Activated T-cell treated with anti-CD3 and anti-CD28 coated beads, Interleukin-2, amount 50 U/mL, for 24 hours (primary cell): ENCODE data around the gene CEBPE.
A peak's percentile ranks its signal among the peaks of the same experiment; 100 is the strongest.

Experiments
- DNase-seq: peaks from one replicate; pipeline ENCODE4 v3.0.0-alpha.2; 2020
- H3K27ac Mint-ChIP-seq: 2 replicates; pipeline ENCODE4 v1.8.0; 2020; ENCODE audit warnings: mild to moderate bottlenecking, mixed read lengths
- H3K27me3 Mint-ChIP-seq: 2 replicates; pipeline ENCODE4 v1.8.0; 2020; ENCODE audit warnings: mixed read lengths
- H3K36me3 Mint-ChIP-seq: 2 replicates; pipeline ENCODE4 v1.8.0; 2020; ENCODE audit warnings: low read depth, mixed read lengths
- H3K4me1 Mint-ChIP-seq: 2 replicates; pipeline ENCODE4 v1.8.0; 2020; ENCODE audit warnings: low read depth, mixed read lengths
- H3K4me3 Mint-ChIP-seq: 2 replicates; pipeline ENCODE4 v1.8.0; 2020; ENCODE audit warnings: mild to moderate bottlenecking, moderate library complexity, mixed read lengths
- H3K9me3 Mint-ChIP-seq: 2 replicates; pipeline ENCODE4 v1.8.0; 2020; ENCODE audit warnings: mixed read lengths

The CEBPE gene

GRCh38 chr14:23093526-23093925 lies 25.5 kb downstream of the CEBPE start:
- Mint-ChIP-seq H3K36me3 (peaks cover 68% of the 10 kb centered on the region), H3K27me3 (no peaks in the 10 kb centered on the region), H3K27ac (peak overlapping the region; percentile 78), H3K4me1 (peaks cover 57% of the 10 kb centered on the region), H3K4me3 (no peak overlapping the region), H3K9me3 (no peaks in the 10 kb centered on the region)
- no peak for DNase-seq

GRCh38 chr14:23093104-23093503 lies 26.0 kb downstream of the CEBPE start:
- no peak for DNase-seq
- Mint-ChIP-seq H3K9me3 (no peaks in the 10 kb centered on the region), H3K27me3 (no peaks in the 10 kb centered on the region), H3K4me3 (no peak overlapping the region), H3K36me3 (peaks cover 68% of the 10 kb centered on the region), H3K4me1 (peaks cover 55% of the 10 kb centered on the region), H3K27ac (peak overlapping the region; percentile 78)

DNA sequence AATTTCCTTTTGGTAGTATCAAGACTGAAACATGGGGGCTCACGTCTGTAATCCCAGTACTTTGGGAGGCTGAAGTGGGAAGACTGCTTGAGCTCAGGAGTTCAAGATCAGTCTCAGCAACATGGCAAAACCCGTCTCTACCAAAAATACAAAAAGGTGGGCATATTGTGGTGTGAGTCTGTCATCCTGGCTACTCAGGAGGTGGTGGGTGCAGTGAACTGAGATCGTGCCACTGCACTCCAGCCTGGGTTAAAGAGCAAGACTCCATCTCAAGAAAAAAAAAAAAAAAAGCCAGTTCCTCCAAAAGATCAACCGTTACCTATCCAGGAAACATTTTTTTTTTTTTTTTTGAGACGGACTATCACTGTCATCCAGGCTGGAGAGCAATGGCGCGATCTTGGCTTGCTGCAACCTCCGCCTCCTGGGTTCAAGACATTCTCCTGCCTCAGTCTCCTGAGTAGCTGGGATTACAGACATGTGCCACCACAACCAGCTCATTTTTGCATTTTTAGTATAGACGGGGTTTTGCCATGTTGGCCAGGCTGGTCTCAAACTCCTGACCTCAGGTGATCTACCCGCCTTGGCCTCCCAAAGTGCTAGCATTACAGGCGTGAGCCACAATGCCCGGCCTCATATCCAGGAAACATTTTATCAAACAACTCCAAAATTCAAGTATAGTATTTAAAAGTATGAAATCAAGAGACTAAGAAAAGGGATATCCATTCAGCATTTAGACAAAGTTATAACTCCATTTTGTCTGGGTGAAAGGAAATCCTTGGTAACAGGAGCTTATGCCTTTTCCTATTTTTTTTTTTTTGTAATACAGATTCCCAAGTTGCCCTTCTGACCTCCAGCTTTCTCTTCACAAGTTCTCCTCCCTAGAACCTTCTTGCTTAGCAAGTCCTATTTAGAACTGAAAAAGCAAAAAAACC lies 27.5 kb downstream of the CEBPE start:
- H3K36me3 Mint-ChIP-seq, result peaks cover 68% of the 10 kb centered on the region
- no peaks in the 10 kb centered on the region for H3K27me3 Mint-ChIP-seq
- no peak for DNase-seq
- peak overlapping the region; percentile 83 for H3K27ac Mint-ChIP-seq
- no peaks in the 10 kb centered on the region for H3K9me3 Mint-ChIP-seq
- H3K4me1 Mint-ChIP-seq, result peaks cover 56% of the 10 kb centered on the region
- no peak overlapping the region for H3K4me3 Mint-ChIP-seq

GRCh38 chr14:23090254-23090636 lies 28.8 kb downstream of the CEBPE start:
- no peaks in the 10 kb centered on the region for H3K9me3 Mint-ChIP-seq
- H3K27me3 Mint-ChIP-seq, result no peaks in the 10 kb centered on the region
- peaks cover 66% of the 10 kb centered on the region for H3K4me1 Mint-ChIP-seq
- DNase-seq, result no peak
- H3K27ac Mint-ChIP-seq, result peak overlapping the region; percentile 76
- no peak overlapping the region for H3K4me3 Mint-ChIP-seq
- peaks cover 80% of the 10 kb centered on the region for H3K36me3 Mint-ChIP-seq

GRCh38 chr14:23089498-23090253 lies 29.4 kb downstream of the CEBPE start:
- Mint-ChIP-seq H3K36me3 (peaks cover 85% of the 10 kb centered on the region), H3K27ac (peak overlapping the region; percentile 76), H3K4me3 (no peak overlapping the region), H3K27me3 (no peaks in the 10 kb centered on the region), H3K9me3 (no peaks in the 10 kb centered on the region), H3K4me1 (peaks cover 71% of the 10 kb centered on the region)
- DNase-seq, result no peak

DNA sequence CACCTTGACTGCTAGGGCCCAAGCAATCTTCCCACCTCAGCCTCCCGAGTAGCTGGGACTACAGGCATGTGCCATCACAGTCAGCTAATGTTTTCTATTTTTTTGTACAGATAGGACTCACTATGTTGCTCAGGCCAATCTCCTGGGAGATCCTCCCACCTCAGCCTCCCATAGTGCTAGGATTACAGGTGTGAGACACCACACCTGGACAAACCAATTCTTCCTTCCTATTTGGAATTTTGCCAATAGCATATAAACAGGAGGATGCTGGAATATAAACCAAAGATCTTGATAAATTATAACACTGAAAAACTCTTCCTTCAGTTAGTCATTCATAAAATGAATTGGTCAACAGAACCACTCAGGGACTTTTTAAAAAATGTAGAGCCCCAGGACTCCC lies 32.5 kb downstream of the CEBPE start:
- peaks cover 51% of the 10 kb centered on the region for H3K4me1 Mint-ChIP-seq
- no peaks in the 10 kb centered on the region for H3K9me3 Mint-ChIP-seq
- DNase-seq, result no peak
- no peak overlapping the region for H3K4me3 Mint-ChIP-seq
- peak overlapping the region; percentile 89 for H3K27ac Mint-ChIP-seq
- H3K36me3 Mint-ChIP-seq, result peaks cover 90% of the 10 kb centered on the region
- no peaks in the 10 kb centered on the region for H3K27me3 Mint-ChIP-seq

- H3K36me3 Mint-ChIP-seq, result peaks cover 93% of the 10 kb centered on the region
- no peak for DNase-seq
- H3K27me3 Mint-ChIP-seq, result no peaks in the 10 kb centered on the region
- no peaks in the 10 kb centered on the region for H3K9me3 Mint-ChIP-seq
- H3K4me1 Mint-ChIP-seq, result peaks cover 49% of the 10 kb centered on the region
- peak overlapping the region; percentile 11 for H3K4me3 Mint-ChIP-seq
- H3K27ac Mint-ChIP-seq, result peak overlapping the region; percentile 89
Observed at GRCh38 chr14:23085458-23085857, 33.6 kb downstream of the CEBPE start.

DNA sequence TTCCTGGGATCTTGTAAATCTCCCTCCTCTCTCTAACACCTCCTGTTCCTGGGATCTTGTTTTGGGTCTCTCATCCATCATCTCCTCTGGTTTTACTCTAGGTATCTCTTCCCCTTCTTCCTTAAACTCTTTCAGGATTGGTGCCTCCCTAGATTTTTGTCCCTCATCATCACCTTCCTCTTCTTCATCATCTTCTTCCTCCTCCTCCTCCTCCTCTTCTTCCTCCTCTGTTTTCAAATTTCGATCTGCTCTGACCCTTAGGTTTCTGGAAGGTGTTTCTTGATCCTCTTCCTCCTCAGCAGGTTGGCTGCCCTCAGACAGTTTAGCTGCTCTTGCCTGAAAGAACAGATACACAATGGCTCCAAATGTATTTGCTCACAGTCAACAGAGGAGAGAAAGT lies 38.6 kb downstream of the CEBPE start:
- no peak for DNase-seq
- H3K4me1 Mint-ChIP-seq, result peaks cover 18% of the 10 kb centered on the region
- H3K27me3 Mint-ChIP-seq, result no peaks in the 10 kb centered on the region
- H3K9me3 Mint-ChIP-seq, result no peaks in the 10 kb centered on the region
- H3K4me3 Mint-ChIP-seq, result no peak overlapping the region
- peaks cover 93% of the 10 kb centered on the region for H3K36me3 Mint-ChIP-seq
- peak overlapping the region; percentile 81 for H3K27ac Mint-ChIP-seq

DNA sequence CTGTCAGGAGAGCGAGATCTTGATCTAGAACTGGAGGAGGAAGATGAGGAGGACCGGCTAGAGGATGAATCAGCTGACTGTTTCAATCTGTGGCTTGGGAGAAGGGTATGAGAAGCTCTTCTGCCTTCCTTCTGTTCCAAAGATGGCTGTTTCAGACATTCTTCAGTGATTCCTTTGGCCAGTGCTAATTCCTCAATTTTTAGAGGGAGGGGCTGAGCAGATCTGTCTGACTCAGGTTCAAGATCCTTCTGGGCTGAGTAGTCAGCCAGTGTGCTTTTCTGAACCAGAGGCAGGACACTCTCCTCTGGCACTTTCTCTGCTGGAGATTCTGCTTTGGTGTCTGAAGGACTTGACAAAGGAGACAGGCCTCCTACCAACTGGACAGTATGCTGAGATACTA lies 39.3 kb downstream of the CEBPE start:
- Mint-ChIP-seq H3K27me3 (no peaks in the 10 kb centered on the region), H3K9me3 (no peaks in the 10 kb centered on the region), H3K4me3 (no peak overlapping the region), H3K36me3 (peaks cover 93% of the 10 kb centered on the region), H3K4me1 (peaks cover 11% of the 10 kb centered on the region), H3K27ac (peak overlapping the region; percentile 81)
- DNase-seq, result no peak

- Mint-ChIP-seq H3K9me3 (no peaks in the 10 kb centered on the region), H3K27ac (peak overlapping the region; percentile 81), H3K4me3 (no peak overlapping the region), H3K4me1 (peaks cover 8% of the 10 kb centered on the region), H3K36me3 (peaks cover 96% of the 10 kb centered on the region), H3K27me3 (no peaks in the 10 kb centered on the region)
- DNase-seq, result no peak
Observed at GRCh38 chr14:23078692-23079116, 40.4 kb downstream of the CEBPE start.

GRCh38 chr14:23077962-23078361 lies 41.1 kb downstream of the CEBPE start:
- Mint-ChIP-seq H3K27ac (peak overlapping the region; percentile 81), H3K4me3 (no peak overlapping the region), H3K36me3 (peaks cover 96% of the 10 kb centered on the region), H3K4me1 (peaks cover 8% of the 10 kb centered on the region), H3K27me3 (no peaks in the 10 kb centered on the region), H3K9me3 (no peaks in the 10 kb centered on the region)
- DNase-seq, result no peak

GRCh38 chr14:23076785-23077408 lies 42.2 kb downstream of the CEBPE start:
- DNase-seq, result no peak
- Mint-ChIP-seq H3K4me1 (peaks cover 16% of the 10 kb centered on the region), H3K27me3 (no peaks in the 10 kb centered on the region), H3K27ac (peak overlapping the region; percentile 23), H3K36me3 (peaks cover 98% of the 10 kb centered on the region), H3K9me3 (no peaks in the 10 kb centered on the region), H3K4me3 (no peak overlapping the region)

DNA sequence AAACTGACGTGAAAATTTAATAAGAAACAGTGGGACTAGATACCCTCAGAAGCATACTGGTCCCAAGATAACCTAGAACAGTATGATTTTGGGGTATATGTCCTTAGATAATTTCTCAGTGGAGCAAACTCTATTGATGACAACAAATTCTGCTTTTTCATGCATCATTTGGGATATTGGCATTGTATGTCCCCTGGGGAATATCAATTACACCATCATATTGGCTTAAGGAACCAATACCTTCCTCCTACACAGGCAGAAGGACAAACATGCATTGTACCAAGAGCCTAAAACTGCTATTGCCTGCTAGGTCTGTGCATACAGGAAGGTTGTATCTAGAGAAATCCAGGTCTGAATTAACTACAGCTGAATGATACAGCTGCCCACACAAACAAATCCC lies 44.1 kb downstream of the CEBPE start:
- Mint-ChIP-seq H3K4me1 (peaks cover 29% of the 10 kb centered on the region), H3K27ac (no peak overlapping the region), H3K4me3 (no peak overlapping the region), H3K9me3 (no peaks in the 10 kb centered on the region), H3K27me3 (no peaks in the 10 kb centered on the region), H3K36me3 (peaks cover 98% of the 10 kb centered on the region)
- DNase-seq, result no peak

DNA sequence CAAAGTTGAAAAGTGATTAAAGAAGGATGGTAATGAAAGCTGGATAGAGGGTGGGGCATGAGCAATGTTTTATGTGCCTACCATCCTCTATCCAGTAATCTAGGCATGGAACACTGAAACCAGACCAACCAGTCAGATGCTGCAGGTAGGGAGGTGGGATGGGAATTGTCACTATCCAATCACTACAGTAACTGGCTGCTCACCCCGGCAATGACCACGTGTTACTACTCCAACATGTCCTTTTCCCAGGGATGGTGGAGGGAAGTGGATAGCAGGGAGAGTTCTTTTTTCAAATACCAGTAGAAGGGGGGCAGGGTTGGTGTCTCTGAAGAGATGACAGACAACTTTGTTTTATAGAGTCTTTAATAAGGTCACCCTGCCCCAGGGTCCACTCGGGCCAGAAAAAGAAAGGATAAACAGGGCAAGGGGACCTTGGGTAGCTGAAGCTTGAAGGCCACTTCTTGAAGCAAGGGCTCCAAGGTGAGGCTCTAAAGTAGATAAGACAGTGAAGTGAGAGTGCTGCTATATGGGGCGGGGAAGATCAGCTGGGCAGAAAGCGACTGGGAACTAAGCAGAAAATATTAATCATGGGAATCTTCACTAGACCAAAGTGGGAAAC lies 47.0 kb downstream of the CEBPE start:
- Mint-ChIP-seq H3K4me1 (peaks cover 38% of the 10 kb centered on the region), H3K27ac (peak overlapping the region; percentile 97), H3K4me3 (peak overlapping the region; percentile 98), H3K27me3 (no peaks in the 10 kb centered on the region), H3K9me3 (no peaks in the 10 kb centered on the region), H3K36me3 (peaks cover 94% of the 10 kb centered on the region)
- DNase-seq, result no peak
